Mammary epithelial cell (primary cell): Measurements from ENCODE around the gene ECM1.

Experiments
- EZH2 ChIP-seq: IDR thresholded peaks from 2 replicates; pipeline ENCODE4 v1.6.1; 2012; ENCODE audit warnings: low read length, inconsistent platforms, borderline replicate concordance
- TF ChIP-seq, protein P1 (sequence below), 2 donors: IDR thresholded peaks in 1 of 2; conservative IDR thresholded peaks in 1 of 2; 2 replicates each; pipeline ENCODE4 v1.5.1; 2011 to 2012; ENCODE audit warnings: inconsistent platforms in 2 of 2, low read length in 2 of 2, mild to moderate bottlenecking in 2 of 2, control low read depth in 1 of 2, low read depth in 1 of 2; ENCODE audit not compliant: insufficient read depth in 1 of 2; ENCODE audit errors: extremely low read depth in 1 of 2

DNA sequence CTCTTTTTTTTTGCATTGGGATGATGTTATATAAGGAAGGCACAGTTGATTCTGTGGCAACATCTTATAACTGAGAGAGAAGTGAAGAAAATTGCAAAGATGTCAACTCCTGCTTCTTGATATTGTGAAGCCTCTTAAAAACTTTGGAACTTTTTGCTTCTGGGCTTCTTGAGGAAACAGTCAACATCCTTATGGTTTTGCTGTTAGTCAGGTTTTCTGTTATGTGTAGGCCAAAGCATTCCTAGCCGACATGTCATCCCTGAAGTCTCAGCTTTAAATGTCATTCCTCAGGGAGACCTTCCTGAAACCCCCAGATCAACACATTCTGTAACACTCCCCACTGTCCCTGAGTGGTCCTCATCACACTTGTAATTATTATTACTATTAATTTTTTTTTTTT is 20.3 kb downstream of the ECM1 start:
- TF ChIP-seq, protein P1, sequence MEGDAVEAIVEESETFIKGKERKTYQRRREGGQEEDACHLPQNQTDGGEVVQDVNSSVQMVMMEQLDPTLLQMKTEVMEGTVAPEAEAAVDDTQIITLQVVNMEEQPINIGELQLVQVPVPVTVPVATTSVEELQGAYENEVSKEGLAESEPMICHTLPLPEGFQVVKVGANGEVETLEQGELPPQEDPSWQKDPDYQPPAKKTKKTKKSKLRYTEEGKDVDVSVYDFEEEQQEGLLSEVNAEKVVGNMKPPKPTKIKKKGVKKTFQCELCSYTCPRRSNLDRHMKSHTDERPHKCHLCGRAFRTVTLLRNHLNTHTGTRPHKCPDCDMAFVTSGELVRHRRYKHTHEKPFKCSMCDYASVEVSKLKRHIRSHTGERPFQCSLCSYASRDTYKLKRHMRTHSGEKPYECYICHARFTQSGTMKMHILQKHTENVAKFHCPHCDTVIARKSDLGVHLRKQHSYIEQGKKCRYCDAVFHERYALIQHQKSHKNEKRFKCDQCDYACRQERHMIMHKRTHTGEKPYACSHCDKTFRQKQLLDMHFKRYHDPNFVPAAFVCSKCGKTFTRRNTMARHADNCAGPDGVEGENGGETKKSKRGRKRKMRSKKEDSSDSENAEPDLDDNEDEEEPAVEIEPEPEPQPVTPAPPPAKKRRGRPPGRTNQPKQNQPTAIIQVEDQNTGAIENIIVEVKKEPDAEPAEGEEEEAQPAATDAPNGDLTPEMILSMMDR (conservative IDR thresholded peaks at IDR 0.05 in 1 of 2, IDR thresholded peaks at IDR 0.05 in 1 of 2; ENCODE audit: extremely low read depth in 1 of 2, insufficient read depth in 1 of 2, low read depth in 1 of 2, low read length in 2 of 2): no peak
- TF ChIP-seq EZH2: no peak
